Activated T-helper 1 cell treated with anti-CD3 and anti-CD28 coated beads, Interleukin-12 subunit alpha, Interleukin-12 subunit beta, Interleukin-2, Interleukin-4 antibody, amounts not matched to agents 30 ng/mL and 10 ng/mL and 1 ng/mL, durations not matched to agents 14 hours and 24 hours and 36 hours (primary cell): ENCODE data around the gene OPN3. TPM values are rescaled to one million over a fixed set of nuclear protein-coding genes. Genes with fewer than 3 reads are reported as not detected.

ENCODE experiments used
- DNase-seq: peaks from one replicate; pipeline ENCODE4 v3.0.0; 2021; ENCODE audit warnings: low spot score
- H3K27ac Mint-ChIP-seq: one replicate; pipeline ENCODE4 v1.8.0; 2021; ENCODE audit warnings: mild to moderate bottlenecking, mixed read lengths
- H3K27me3 Mint-ChIP-seq: one replicate; pipeline ENCODE4 v1.8.0; 2022; ENCODE audit warnings: mild to moderate bottlenecking, moderate library complexity, mixed read lengths; ENCODE audit not compliant: insufficient read depth
- H3K36me3 Mint-ChIP-seq: one replicate; pipeline ENCODE4 v1.8.0; 2021; ENCODE audit warnings: low read depth, mixed read lengths
- H3K4me1 Mint-ChIP-seq: one replicate; pipeline ENCODE4 v1.8.0; 2021; ENCODE audit warnings: low read depth, mixed read lengths
- H3K4me3 Mint-ChIP-seq: one replicate; pipeline ENCODE4 v1.8.0; 2021; ENCODE audit warnings: mild to moderate bottlenecking, moderate library complexity, mixed read lengths
- H3K9me3 Mint-ChIP-seq: one replicate; pipeline ENCODE4 v1.8.0; 2021; ENCODE audit warnings: mixed read lengths
- intact Hi-C: fragments of 100-400 bp; cut with micrococcal nuclease; formaldehyde crosslinking; loops from one replicate; pipeline ENCODE4 v1.15.1; 2024
- total RNA-seq: library from RNA; stranded (reverse); gene quantifications from 2 replicates; pipeline ENCODE4 v1.2.3, GENCODE V29; 2022

The OPN3 gene
- total RNA-seq, 1 donor from 2014 or later, result 9.5 TPM

- Mint-ChIP-seq H3K4me1 (peaks cover 12% of the 10 kb centered on the region), H3K4me3 (no peak overlapping the region), H3K27me3 (no peaks in the 10 kb centered on the region), H3K27ac (no peak overlapping the region), H3K36me3 (peaks cover 14% of the 10 kb centered on the region), H3K9me3 (no peaks in the 10 kb centered on the region)
- intact Hi-C loops, result no loop called here
- no peak for DNase-seq
These were observed 48.9 kb downstream of the OPN3 start for GRCh38 chr1:241591317-241591716.

GRCh38 chr1:241590719-241591118, 49.5 kb downstream of the OPN3 start:
- peaks cover 12% of the 10 kb centered on the region for H3K36me3 Mint-ChIP-seq
- DNase-seq, result no peak
- intact Hi-C loops, result no loop called here
- H3K9me3 Mint-ChIP-seq, result no peaks in the 10 kb centered on the region
- H3K27ac Mint-ChIP-seq, result no peak overlapping the region
- no peaks in the 10 kb centered on the region for H3K27me3 Mint-ChIP-seq
- no peak overlapping the region for H3K4me3 Mint-ChIP-seq
- H3K4me1 Mint-ChIP-seq, result peaks cover 12% of the 10 kb centered on the region

- H3K4me1 Mint-ChIP-seq, result peaks cover 12% of the 10 kb centered on the region
- no peak for DNase-seq
- H3K4me3 Mint-ChIP-seq, result no peak overlapping the region
- intact Hi-C loops, result no loop called here
- H3K36me3 Mint-ChIP-seq, result peaks cover 6% of the 10 kb centered on the region
- no peaks in the 10 kb centered on the region for H3K27me3 Mint-ChIP-seq
- no peaks in the 10 kb centered on the region for H3K9me3 Mint-ChIP-seq
- no peak overlapping the region for H3K27ac Mint-ChIP-seq
These were observed 50.6 kb downstream of the OPN3 start for GRCh38 chr1:241589521-241589920.

GRCh38 chr1:241586905-241587512, 53.2 kb downstream of the OPN3 start:
- H3K27me3 Mint-ChIP-seq, result no peaks in the 10 kb centered on the region
- no peak for DNase-seq
- peaks cover 2% of the 10 kb centered on the region for H3K4me1 Mint-ChIP-seq
- intact Hi-C loops, result no loop called here
- H3K4me3 Mint-ChIP-seq, result no peak overlapping the region
- H3K9me3 Mint-ChIP-seq, result no peaks in the 10 kb centered on the region
- H3K27ac Mint-ChIP-seq, result no peak overlapping the region
- H3K36me3 Mint-ChIP-seq, result peaks cover 5% of the 10 kb centered on the region

GRCh38 chr1:241582921-241583321, 57.2 kb downstream of the OPN3 start:
- H3K4me3 Mint-ChIP-seq, result no peak overlapping the region
- no peaks in the 10 kb centered on the region for H3K36me3 Mint-ChIP-seq
- no peaks in the 10 kb centered on the region for H3K27me3 Mint-ChIP-seq
- intact Hi-C loops, result no loop called here
- H3K9me3 Mint-ChIP-seq, result no peaks in the 10 kb centered on the region
- no peak for DNase-seq
- H3K27ac Mint-ChIP-seq, result no peak overlapping the region
- no peaks in the 10 kb centered on the region for H3K4me1 Mint-ChIP-seq

GRCh38 chr1:241579434-241579833, 60.7 kb downstream of the OPN3 start:
- Mint-ChIP-seq H3K9me3 (peaks cover 14% of the 10 kb centered on the region), H3K4me1 (no peaks in the 10 kb centered on the region), H3K4me3 (no peak overlapping the region), H3K27me3 (peaks cover 3% of the 10 kb centered on the region), H3K27ac (no peak overlapping the region), H3K36me3 (no peaks in the 10 kb centered on the region)
- intact Hi-C loops, result no loop called here
- DNase-seq, result no peak

- Mint-ChIP-seq H3K36me3 (no peaks in the 10 kb centered on the region), H3K9me3 (peaks cover 14% of the 10 kb centered on the region), H3K4me3 (no peak overlapping the region), H3K27me3 (peaks cover 14% of the 10 kb centered on the region), H3K27ac (no peak overlapping the region), H3K4me1 (no peaks in the 10 kb centered on the region)
- intact Hi-C loops, result no loop called here
- DNase-seq, result no peak
These were observed 66.0 kb downstream of the OPN3 start for GRCh38 chr1:241574154-241574553.

GRCh38 chr1:241569848-241570247, 70.3 kb downstream of the OPN3 start:
- no peaks in the 10 kb centered on the region for H3K9me3 Mint-ChIP-seq
- H3K36me3 Mint-ChIP-seq, result no peaks in the 10 kb centered on the region
- no peak overlapping the region for H3K4me3 Mint-ChIP-seq
- H3K4me1 Mint-ChIP-seq, result no peaks in the 10 kb centered on the region
- no peak for DNase-seq
- H3K27me3 Mint-ChIP-seq, result peaks cover 12% of the 10 kb centered on the region
- H3K27ac Mint-ChIP-seq, result no peak overlapping the region
- intact Hi-C loops, result no loop called here

GRCh38 chr1:241560849-241561187, 79.4 kb downstream of the OPN3 start:
- H3K4me3 Mint-ChIP-seq, result no peak overlapping the region
- peaks cover 2% of the 10 kb centered on the region for H3K27me3 Mint-ChIP-seq
- no peaks in the 10 kb centered on the region for H3K9me3 Mint-ChIP-seq
- no peak for DNase-seq
- intact Hi-C loops, result no loop called here
- H3K36me3 Mint-ChIP-seq, result no peaks in the 10 kb centered on the region
- no peak overlapping the region for H3K27ac Mint-ChIP-seq
- no peaks in the 10 kb centered on the region for H3K4me1 Mint-ChIP-seq

GRCh38 chr1:241560146-241560848, 79.9 kb downstream of the OPN3 start:
- H3K27ac Mint-ChIP-seq, result no peak overlapping the region
- H3K36me3 Mint-ChIP-seq, result no peaks in the 10 kb centered on the region
- H3K4me3 Mint-ChIP-seq, result no peak overlapping the region
- H3K27me3 Mint-ChIP-seq, result peaks cover 2% of the 10 kb centered on the region
- intact Hi-C loops, result no loop called here
- no peak for DNase-seq
- H3K9me3 Mint-ChIP-seq, result no peaks in the 10 kb centered on the region
- H3K4me1 Mint-ChIP-seq, result no peaks in the 10 kb centered on the region

- intact Hi-C loops, result no loop called here
- H3K36me3 Mint-ChIP-seq, result peaks cover 1% of the 10 kb centered on the region
- H3K4me1 Mint-ChIP-seq, result peaks cover 3% of the 10 kb centered on the region
- no peak overlapping the region for H3K4me3 Mint-ChIP-seq
- H3K27me3 Mint-ChIP-seq, result peaks cover 2% of the 10 kb centered on the region
- no peak for DNase-seq
- no peaks in the 10 kb centered on the region for H3K9me3 Mint-ChIP-seq
- H3K27ac Mint-ChIP-seq, result no peak overlapping the region
These were observed 82.5 kb downstream of the OPN3 start for GRCh38 chr1:241557551-241558193.

- Mint-ChIP-seq H3K27me3 (peaks cover 2% of the 10 kb centered on the region), H3K4me1 (peaks cover 9% of the 10 kb centered on the region), H3K27ac (no peak overlapping the region), H3K4me3 (no peak overlapping the region), H3K9me3 (no peaks in the 10 kb centered on the region), H3K36me3 (peaks cover 2% of the 10 kb centered on the region)
- intact Hi-C loops, result no loop called here
- DNase-seq, result no peak
These were observed 83.1 kb downstream of the OPN3 start for GRCh38 chr1:241557031-241557430.

GRCh38 chr1:241555526-241555925, 84.6 kb downstream of the OPN3 start:
- H3K27ac Mint-ChIP-seq, result no peak overlapping the region
- H3K36me3 Mint-ChIP-seq, result peaks cover 3% of the 10 kb centered on the region

More at GRCh38 chr1:241555526-241555925, 84.6 kb downstream of the OPN3 start:
- peaks cover 20% of the 10 kb centered on the region for H3K4me1 Mint-ChIP-seq
- H3K4me3 Mint-ChIP-seq, result no peak overlapping the region
- intact Hi-C loops, result no loop called here
- no peak for DNase-seq
- peaks cover 2% of the 10 kb centered on the region for H3K27me3 Mint-ChIP-seq
- no peaks in the 10 kb centered on the region for H3K9me3 Mint-ChIP-seq
